B cell (primary cell): ENCODE data around the gene TMEM120B. TPM values are rescaled to one million over a fixed set of nuclear protein-coding genes. Genes with fewer than 3 reads are reported as not detected.

Experiments
- ATAC-seq: fragments of 200-7000 bp; cut with Tn5 transposase; one replicate; pipeline ENCODE4 v1.10.0; 2021; ENCODE audit warnings: low read depth, mild to moderate bottlenecking, moderate number of reproducible peaks, moderate library complexity
- CTCF ChIA-PET: fragments of 350-600 bp; sonication (Branson Sonifier 250); formaldehyde crosslinking; loops from one replicate; lab custom pipeline; 2021; ENCODE audit warnings: antibody characterized with exemption, inconsistent platforms; lab: Charles Lee
- POLR2A ChIA-PET: fragments of 350-600 bp; sonication (Branson Sonifier 250); formaldehyde crosslinking; loops from one replicate; lab custom pipeline; 2021; ENCODE audit warnings: antibody characterized with exemption; lab: Charles Lee
- DNase-seq: peaks from one replicate; pipeline ENCODE4 v3.0.0; 2013
- H2AFZ ChIP-seq: 2 replicates; pipeline ENCODE4 v1.6.1; 2012; ENCODE audit warnings: mild to moderate bottlenecking, low read depth, low read length; ENCODE audit not compliant: insufficient read depth, poor library complexity, severe bottlenecking
- H3K27ac ChIP-seq, 2 donors: 1 replicate in 1 of 2; 2 replicates in 1 of 2; pipeline ENCODE4 v1.5.1; 2012 to 2013; ENCODE audit warnings: low read length in 2 of 2, mild to moderate bottlenecking in 2 of 2, moderate library complexity in 1 of 2
- H3K27me3 ChIP-seq, 4 experiments: fragments of 200-600 bp in 1 of 4; sonication (generic) in 1 of 4; replicated peaks in 1 of 4; 1 replicate in 2 of 4; 2 replicates in 2 of 4; pipeline versions ENCODE4 v1.6.1 to v1.7.0; 2013 to 2016; ENCODE audit warnings: low read length in 3 of 4, mild to moderate bottlenecking in 2 of 4, mixed read lengths in 1 of 4, moderate library complexity in 1 of 4; ENCODE audit not compliant: insufficient read depth in 4 of 4, control insufficient read depth in 3 of 4; ENCODE audit errors: control extremely low read depth in 1 of 4
- H3K36me3 ChIP-seq, 2 experiments: replicated peaks in 1 of 2; 1 replicate in 1 of 2; 2 replicates in 1 of 2; pipeline versions ENCODE4 v1.6.1 to v1.7.1; 2013; ENCODE audit warnings: low read length in 1 of 2; ENCODE audit not compliant: insufficient read depth in 2 of 2, control insufficient read depth in 1 of 2; ENCODE audit errors: control extremely low read depth in 1 of 2, extremely low read depth in 1 of 2
- H3K4me1 ChIP-seq, 2 donors: fragments of 200-600 bp in 1 of 2; sonication (generic) in 1 of 2; 1 replicate in 1 of 2; 2 replicates in 1 of 2; pipeline versions ENCODE4 v1.5.1 to v1.6.1; 2013 to 2017; ENCODE audit warnings: low read length in 2 of 2; ENCODE audit not compliant: control insufficient read depth in 2 of 2, insufficient read depth in 2 of 2
- H3K4me2 ChIP-seq: replicated peaks from 2 replicates; pipeline ENCODE3; 2012; ENCODE audit warnings: mild to moderate bottlenecking, low read depth, low read length; ENCODE audit not compliant: poor library complexity, severe bottlenecking
- H3K4me3 ChIP-seq, 5 experiments: fragments of 200-600 bp in 1 of 5; sonication (generic) in 1 of 5; 1 replicate in 3 of 5; 2 replicates in 2 of 5; pipeline versions ENCODE4 v1.5.1 to v1.7.0; 2011 to 2016; ENCODE audit warnings: low read length in 4 of 5, mild to moderate bottlenecking in 4 of 5, low read depth in 2 of 5, control low read depth in 1 of 5, moderate library complexity in 1 of 5; ENCODE audit not compliant: insufficient read depth in 1 of 5; ENCODE audit errors: control extremely low read depth in 1 of 5, extremely low read depth in 1 of 5
- H3K79me2 ChIP-seq: fragments of 200-600 bp; sonication (generic); one replicate; pipeline ENCODE4 v1.6.0; 2016; ENCODE audit warnings: low read length; ENCODE audit not compliant: control insufficient read depth, insufficient read depth
- H3K9ac ChIP-seq: fragments of 200-600 bp; sonication (generic); 2 replicates; pipeline ENCODE4 v1.6.1; 2017; ENCODE audit warnings: mild to moderate bottlenecking, low read length, moderate library complexity
- H3K9me3 ChIP-seq, 3 donors: one replicate each; pipeline versions ENCODE4 v1.6.1 to v1.7.1; 2013; ENCODE audit warnings: low read length in 2 of 3; ENCODE audit not compliant: control insufficient read depth in 2 of 3, insufficient read depth in 1 of 3; ENCODE audit errors: control extremely low read depth in 1 of 3
- H4K20me1 ChIP-seq: 2 replicates; pipeline ENCODE4 v1.6.0; 2012; ENCODE audit warnings: mild to moderate bottlenecking, low read length; ENCODE audit not compliant: insufficient read depth, control insufficient read depth, poor library complexity, severe bottlenecking
- H3K27ac Mint-ChIP-seq: one replicate; pipeline ENCODE4 v1.8.0; 2021; ENCODE audit warnings: mixed read lengths
- H3K27me3 Mint-ChIP-seq: one replicate; pipeline ENCODE4 v1.8.0; 2021; ENCODE audit warnings: mixed read lengths
- H3K4me1 Mint-ChIP-seq: one replicate; pipeline ENCODE4 v1.8.0; 2021; ENCODE audit warnings: mixed read lengths
- H3K4me3 Mint-ChIP-seq: one replicate; pipeline ENCODE4 v1.8.0; 2021; ENCODE audit warnings: mixed read lengths
- H3K9me3 Mint-ChIP-seq: one replicate; pipeline ENCODE4 v1.8.0; 2022; ENCODE audit warnings: mixed read lengths; ENCODE audit not compliant: insufficient read depth
- CTCF ChIP-seq: fragments of 200-600 bp; IDR thresholded peaks from one replicate; pipeline ENCODE4 v1.8.0; 2022; ENCODE audit warnings: antibody characterized with exemption, mild to moderate bottlenecking
- EZH2 ChIP-seq: IDR thresholded peaks from 2 replicates; pipeline ENCODE4 v1.6.1; 2012; ENCODE audit warnings: borderline replicate concordance, low read depth, mild to moderate bottlenecking, moderate library complexity, low read length; ENCODE audit not compliant: insufficient read depth, poor library complexity, severe bottlenecking
- WGBS: methylation state at CpG from one replicate; pipeline ENCODE4 v1.1.5; 2013; ENCODE audit warnings: missing lambda C conversion rate; ENCODE audit not compliant: insufficient coverage; 5-methylcytosine and 5-hydroxymethylcytosine counted together
- intact Hi-C: fragments of 100-400 bp; cut with micrococcal nuclease; formaldehyde crosslinking; loops from one replicate; pipeline ENCODE4 v1.10.0; 2022
- polyA plus RNA-seq: library from polyadenylated mRNA; depleted of rRNA; stranded (reverse); fragments of >200 nt; gene quantifications from 2 replicates; pipeline ENCODE4 v1.2.3, GENCODE V29; 2012
- total RNA-seq, 2 donors: library from RNA; stranded (reverse); fragments of 120-200 nt in 1 of 2; gene quantifications; 1 replicate in 1 of 2; 2 replicates in 1 of 2; pipeline versions ENCODE4 v1.2.3 to v1.2.4, GENCODE V29; 2013 to 2022

TMEM120B gene
- total and polyA plus RNA-seq, 2 donors (not counting 1 experiment from before 2014, with no cell fraction given), result 9.2 to 9.7 TPM

GRCh38 chr12:121712190-121712460 is 427 bp upstream of the TMEM120B start:
- peak overlapping the region; percentile 92 for H3K4me2 ChIP-seq
- peaks cover 25% of the 10 kb centered on the region for H3K4me1 Mint-ChIP-seq
- CTCF ChIA-PET, result interaction anchor here (0.6 to 5.1 kb wide), 18 partner anchors 9 to 312 kb away, joined by 3 to 60 read pairs (median 4); partner anchors contain the start of genes ORAI1, RHOF and RNF34
- no peaks in the 10 kb centered on the region for H3K9me3 ChIP-seq
- peaks cover 22 to 28% of the 10 kb centered on the region in 2 donors for H3K4me1 ChIP-seq
- ATAC-seq (peak; percentile 12), DNase-seq (no peak)
- intact Hi-C loops, result loop anchor here (1.0 to 5.0 kb wide), 6 partner anchors 15 to 177 kb away; partner anchors contain the start of genes ORAI1 and PSMD9
- no peaks in the 10 kb centered on the region for H3K27me3 Mint-ChIP-seq
- POLR2A ChIA-PET, result interaction anchor here (0.9 to 1.4 kb wide), 7 partner anchors 69 to 100 kb away, joined by 3 to 5 read pairs (median 3); partner anchors contain the start of gene RHOF
- H3K79me2 ChIP-seq, result peaks cover 8% of the 10 kb centered on the region
- peak overlapping the region; percentile 48 to 63 for H3K27ac ChIP-seq
- TF ChIP-seq CTCF (no peak), EZH2 (no peak)
- WGBS, result under 1% methylated on average over 16 of the region's 16 CpGs
- no peaks in the 10 kb centered on the region for H3K36me3 ChIP-seq
- peak overlapping the region; percentile 80 for H3K9ac ChIP-seq
- no peaks in the 10 kb centered on the region for H4K20me1 ChIP-seq
- H3K27ac Mint-ChIP-seq, result peak overlapping the region; percentile 89
- H3K9me3 Mint-ChIP-seq, result no peaks in the 10 kb centered on the region
- peak overlapping the region; percentile 92 for H3K4me3 Mint-ChIP-seq
- H2AFZ ChIP-seq, result peak overlapping the region; percentile 89
- no peaks in the 10 kb centered on the region for H3K27me3 ChIP-seq
- peak overlapping the region; percentile 83 to 97 (median 89) for H3K4me3 ChIP-seq

- Histone ChIP-seq H3K4me3 (peak overlapping the region; percentile 65 to 91 (median 74)), H3K27ac (no peak overlapping the region), H3K4me1 (peaks cover 22 to 28% of the 10 kb centered on the region in 2 donors), H3K9ac (peak overlapping the region; percentile 80), H3K27me3 (no peaks in the 10 kb centered on the region), H2AFZ (peak overlapping the region; percentile 89), H3K4me2 (peak overlapping the region; percentile 92), H4K20me1 (no peaks in the 10 kb centered on the region), H3K79me2 (peaks cover 8% of the 10 kb centered on the region), H3K36me3 (no peaks in the 10 kb centered on the region), H3K9me3 (no peaks in the 10 kb centered on the region)
- no peak for DNase-seq
- H3K4me3 Mint-ChIP-seq, result peak overlapping the region; percentile 92
- no peak overlapping the region for H3K27ac Mint-ChIP-seq
- no peaks in the 10 kb centered on the region for H3K27me3 Mint-ChIP-seq
- WGBS, result 27% methylated on average over 9 of the region's 14 CpGs
- POLR2A ChIA-PET, result interaction anchor here (0.5 to 1.4 kb wide), 5 partner anchors 59 to 93 kb away, joined by 3 to 5 read pairs (median 4); partner anchors contain the start of gene RHOF
- intact Hi-C loops, result loop anchor here (2.0 to 5.0 kb wide), 2 partner anchors 59 to 175 kb away; partner anchors contain the start of gene PSMD9
- peaks cover 25% of the 10 kb centered on the region for H3K4me1 Mint-ChIP-seq
- TF ChIP-seq CTCF (no peak), EZH2 (no peak)
- no peaks in the 10 kb centered on the region for H3K9me3 Mint-ChIP-seq
- no peak for ATAC-seq
- CTCF ChIA-PET, result interaction anchor here (0.8 to 5.1 kb wide), 12 partner anchors 20 to 313 kb away, joined by 3 to 60 read pairs (median 4); partner anchors contain the start of genes ORAI1, RHOF and RNF34
Measured at GRCh38 chr12:121713257-121713777, 765 bp downstream of the TMEM120B start.
